ENCODE results near the gene MFF.
"Not testable (repeated sequence)": the region's sequence is repeated elsewhere in the genome, so short reads cannot be mapped to it uniquely, and the experiment has no call there.

MFF gene

GRCh38 chr2:227347117-227347516, 22.1 kb downstream of the MFF start:
- H3K4me3 ChIP-seq: no peak overlapping the region
- DNase-seq (ENCODE audit: low spot score in 2 of 2): no peak
- H3K36me3 ChIP-seq (replicated peaks): peaks cover 51% of the 10 kb centered on the region
- peaks cover 26% of the 10 kb centered on the region for H3K4me1 ChIP-seq
- in situ Hi-C loops (cut with MboI; ENCODE audit: low sequenced_read_pairs): no loop called here
- H3K27me3 ChIP-seq (ENCODE audit: low read depth): no peaks in the 10 kb centered on the region
- no peaks in the 10 kb centered on the region for H3K9me3 ChIP-seq

- Histone ChIP-seq H3K36me3 (replicated peaks) (peaks cover 53% of the 10 kb centered on the region), H3K4me1 (peaks cover 20% of the 10 kb centered on the region), H3K27me3 (ENCODE audit: low read depth) (no peaks in the 10 kb centered on the region), H3K9me3 (no peaks in the 10 kb centered on the region), H3K4me3 (no peak overlapping the region)
- in situ Hi-C loops (cut with MboI; ENCODE audit: low sequenced_read_pairs): no loop called here
- peak; percentile 30 to 57 for DNase-seq (ENCODE audit: low spot score in 2 of 2)
These were observed 23.3 kb downstream of the MFF start for GRCh38 chr2:227348324-227348723.

- H3K9me3 ChIP-seq: no peaks in the 10 kb centered on the region
- H3K4me3 ChIP-seq: no peak overlapping the region
- H3K36me3 ChIP-seq (replicated peaks): peaks cover 49% of the 10 kb centered on the region
- H3K27me3 ChIP-seq (ENCODE audit: low read depth): no peaks in the 10 kb centered on the region
- DNase-seq (ENCODE audit: low spot score in 2 of 2): no peak
- in situ Hi-C loops (cut with MboI; ENCODE audit: low sequenced_read_pairs): loop anchor here (25.0 kb wide), 1 partner anchor 213 kb away; no protein-coding TSS in a partner anchor
- peaks cover 20% of the 10 kb centered on the region for H3K4me1 ChIP-seq
These were observed 25.1 kb downstream of the MFF start for GRCh38 chr2:227349989-227350612.

GRCh38 chr2:227351639-227352038, 26.6 kb downstream of the MFF start:
- no peak overlapping the region for H3K4me3 ChIP-seq
- no peak for DNase-seq (ENCODE audit: low spot score in 2 of 2)
- peaks cover 18% of the 10 kb centered on the region for H3K4me1 ChIP-seq
- no peaks in the 10 kb centered on the region for H3K9me3 ChIP-seq
- no peaks in the 10 kb centered on the region for H3K27me3 ChIP-seq (ENCODE audit: low read depth)
- in situ Hi-C loops (cut with MboI; ENCODE audit: low sequenced_read_pairs): loop anchor here (25.0 kb wide), 1 partner anchor 214 kb away; no protein-coding TSS in a partner anchor
- H3K36me3 ChIP-seq (replicated peaks): peaks cover 54% of the 10 kb centered on the region

GRCh38 chr2:227360351-227360750, 35.3 kb downstream of the MFF start:
- in situ Hi-C loops (cut with MboI; ENCODE audit: low sequenced_read_pairs): loop anchor here (25.0 kb wide), 1 partner anchor 223 kb away; no protein-coding TSS in a partner anchor
- Histone ChIP-seq H3K27me3 (ENCODE audit: low read depth) (no peaks in the 10 kb centered on the region), H3K9me3 (no peaks in the 10 kb centered on the region), H3K36me3 (replicated peaks) (peaks cover 52% of the 10 kb centered on the region), H3K4me1 (no peaks in the 10 kb centered on the region), H3K4me3 (no peak overlapping the region)
- no peak for DNase-seq (ENCODE audit: low spot score in 2 of 2)

GRCh38 chr2:227363756-227364155, 38.7 kb downstream of the MFF start:
- no peaks in the 10 kb centered on the region for H3K4me1 ChIP-seq
- H3K36me3 ChIP-seq (replicated peaks): peaks cover 23% of the 10 kb centered on the region
- in situ Hi-C loops (cut with MboI; ENCODE audit: low sequenced_read_pairs): loop anchor here (25.0 kb wide), 1 partner anchor 226 kb away; no protein-coding TSS in a partner anchor
- H3K4me3 ChIP-seq: no peak overlapping the region
- no peak for DNase-seq (ENCODE audit: low spot score in 2 of 2)
- H3K9me3 ChIP-seq: no peaks in the 10 kb centered on the region
- H3K27me3 ChIP-seq (ENCODE audit: low read depth): no peaks in the 10 kb centered on the region

- not testable (repeated sequence) for H3K27me3 ChIP-seq (ENCODE audit: low read depth)
- in situ Hi-C loops (cut with MboI; ENCODE audit: low sequenced_read_pairs): loop anchor here (25.0 kb wide), 1 partner anchor 227 kb away; no protein-coding TSS in a partner anchor
These were observed 39.7 kb downstream of the MFF start for GRCh38 chr2:227364585-227365263.

GRCh38 chr2:227365833-227366232, 40.8 kb downstream of the MFF start:
- no peak for DNase-seq (ENCODE audit: low spot score in 2 of 2)
- Histone ChIP-seq H3K9me3 (no peaks in the 10 kb centered on the region), H3K4me3 (no peak overlapping the region), H3K4me1 (no peaks in the 10 kb centered on the region), H3K27me3 (ENCODE audit: low read depth) (no peaks in the 10 kb centered on the region), H3K36me3 (replicated peaks) (peaks cover 4% of the 10 kb centered on the region; the same call in 1 of the 2 replicates)
- in situ Hi-C loops (cut with MboI; ENCODE audit: low sequenced_read_pairs): loop anchor here (25.0 kb wide), 1 partner anchor 229 kb away; no protein-coding TSS in a partner anchor

More at GRCh38 chr2:227364585-227365263, 39.7 kb downstream of the MFF start:
- not testable (repeated sequence) for H3K9me3 ChIP-seq; H3K4me3 ChIP-seq; H3K4me1 ChIP-seq; DNase-seq (ENCODE audit: low spot score in 2 of 2)
- peaks cover 13% of the 10 kb centered on the region for H3K36me3 ChIP-seq (replicated peaks)

- in situ Hi-C loops (cut with MboI; ENCODE audit: low sequenced_read_pairs): loop anchor here (25.0 kb wide), 1 partner anchor 230 kb away; no protein-coding TSS in a partner anchor
- Histone ChIP-seq H3K9me3 (no peaks in the 10 kb centered on the region), H3K27me3 (ENCODE audit: low read depth) (no peaks in the 10 kb centered on the region), H3K4me1 (no peaks in the 10 kb centered on the region), H3K4me3 (no peak overlapping the region), H3K36me3 (replicated peaks) (no peaks in the 10 kb centered on the region)
- DNase-seq (ENCODE audit: low spot score in 2 of 2): no peak
These were observed 41.8 kb downstream of the MFF start for GRCh38 chr2:227366769-227367426.

- DNase-seq (ENCODE audit: low spot score in 2 of 2): no peak
- Histone ChIP-seq H3K27me3 (ENCODE audit: low read depth) (no peaks in the 10 kb centered on the region), H3K9me3 (no peaks in the 10 kb centered on the region), H3K4me3 (no peak overlapping the region), H3K36me3 (replicated peaks) (no peaks in the 10 kb centered on the region), H3K4me1 (no peaks in the 10 kb centered on the region)
- in situ Hi-C loops (cut with MboI; ENCODE audit: low sequenced_read_pairs): loop anchor here (25.0 kb wide), 1 partner anchor 230 kb away; no protein-coding TSS in a partner anchor
These were observed 42.4 kb downstream of the MFF start for GRCh38 chr2:227367427-227367795.

- in situ Hi-C loops (cut with MboI; ENCODE audit: low sequenced_read_pairs): loop anchor here (25.0 kb wide), 1 partner anchor 231 kb away; no protein-coding TSS in a partner anchor
- no peaks in the 10 kb centered on the region for H3K4me1 ChIP-seq
These were observed 43.5 kb downstream of the MFF start for GRCh38 chr2:227368574-227368973.

GRCh38 chr2:227370092-227370491, 45.0 kb downstream of the MFF start:
- no peak for DNase-seq (ENCODE audit: low spot score in 2 of 2)
- in situ Hi-C loops (cut with MboI; ENCODE audit: low sequenced_read_pairs): loop anchor here (25.0 kb wide), 1 partner anchor 233 kb away; no protein-coding TSS in a partner anchor
- Histone ChIP-seq H3K4me1 (no peaks in the 10 kb centered on the region), H3K36me3 (replicated peaks) (no peaks in the 10 kb centered on the region), H3K27me3 (ENCODE audit: low read depth) (no peaks in the 10 kb centered on the region), H3K9me3 (no peaks in the 10 kb centered on the region), H3K4me3 (no peak overlapping the region)

More at GRCh38 chr2:227368574-227368973, 43.5 kb downstream of the MFF start:
- no peak for DNase-seq (ENCODE audit: low spot score in 2 of 2)
- no peaks in the 10 kb centered on the region for H3K36me3 ChIP-seq (replicated peaks)
- H3K9me3 ChIP-seq: no peaks in the 10 kb centered on the region
- no peak overlapping the region for H3K4me3 ChIP-seq
- no peaks in the 10 kb centered on the region for H3K27me3 ChIP-seq (ENCODE audit: low read depth)

- in situ Hi-C loops (cut with MboI; ENCODE audit: low sequenced_read_pairs): loop anchor here (25.0 kb wide), 1 partner anchor 234 kb away; no protein-coding TSS in a partner anchor
- Histone ChIP-seq H3K27me3 (ENCODE audit: low read depth) (no peaks in the 10 kb centered on the region), H3K9me3 (no peaks in the 10 kb centered on the region), H3K4me3 (no peak overlapping the region), H3K36me3 (replicated peaks) (no peaks in the 10 kb centered on the region), H3K4me1 (no peaks in the 10 kb centered on the region)
- DNase-seq (ENCODE audit: low spot score in 2 of 2): no peak
These were observed 45.8 kb downstream of the MFF start for GRCh38 chr2:227370791-227371312.

All from HAP-1 (cell line).